ENCODE measurements around the gene VAC14.

GRCh38 chr16:70644763-70645597 lies 156.0 kb downstream of the VAC14 start:
- TF ChIP-seq, protein P1, sequence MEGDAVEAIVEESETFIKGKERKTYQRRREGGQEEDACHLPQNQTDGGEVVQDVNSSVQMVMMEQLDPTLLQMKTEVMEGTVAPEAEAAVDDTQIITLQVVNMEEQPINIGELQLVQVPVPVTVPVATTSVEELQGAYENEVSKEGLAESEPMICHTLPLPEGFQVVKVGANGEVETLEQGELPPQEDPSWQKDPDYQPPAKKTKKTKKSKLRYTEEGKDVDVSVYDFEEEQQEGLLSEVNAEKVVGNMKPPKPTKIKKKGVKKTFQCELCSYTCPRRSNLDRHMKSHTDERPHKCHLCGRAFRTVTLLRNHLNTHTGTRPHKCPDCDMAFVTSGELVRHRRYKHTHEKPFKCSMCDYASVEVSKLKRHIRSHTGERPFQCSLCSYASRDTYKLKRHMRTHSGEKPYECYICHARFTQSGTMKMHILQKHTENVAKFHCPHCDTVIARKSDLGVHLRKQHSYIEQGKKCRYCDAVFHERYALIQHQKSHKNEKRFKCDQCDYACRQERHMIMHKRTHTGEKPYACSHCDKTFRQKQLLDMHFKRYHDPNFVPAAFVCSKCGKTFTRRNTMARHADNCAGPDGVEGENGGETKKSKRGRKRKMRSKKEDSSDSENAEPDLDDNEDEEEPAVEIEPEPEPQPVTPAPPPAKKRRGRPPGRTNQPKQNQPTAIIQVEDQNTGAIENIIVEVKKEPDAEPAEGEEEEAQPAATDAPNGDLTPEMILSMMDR (IDR thresholded peaks at IDR 0.05), result no peak
- TF ChIP-seq EZH2phosphoT487 (IDR thresholded peaks at IDR 0.05), result no peak
